Body of pancreas (tissue), 4 donors: Measurements from ENCODE around the gene OTUD3.
A peak's percentile ranks its signal among the peaks of the same experiment; 100 is the strongest.

ENCODE experiments used
- POLR2A ChIP-seq, 3 donors: fragments of 450-650 bp; IDR thresholded peaks; one replicate each; pipeline ENCODE4 v1.6.1; 2016; ENCODE audit warnings: antibody characterized with exemption in 3 of 3, mild to moderate bottlenecking in 2 of 3
- TF ChIP-seq, protein P1 (sequence below), 7 experiments: fragments of 450-650 bp in 4 of 7; fragments of 200-600 bp in 3 of 7; sonication (generic) in 3 of 7; IDR thresholded peaks; one replicate each; pipeline ENCODE4 v1.5.1; 2016 to 2019; ENCODE audit warnings: antibody characterized with exemption in 7 of 7

DNA sequence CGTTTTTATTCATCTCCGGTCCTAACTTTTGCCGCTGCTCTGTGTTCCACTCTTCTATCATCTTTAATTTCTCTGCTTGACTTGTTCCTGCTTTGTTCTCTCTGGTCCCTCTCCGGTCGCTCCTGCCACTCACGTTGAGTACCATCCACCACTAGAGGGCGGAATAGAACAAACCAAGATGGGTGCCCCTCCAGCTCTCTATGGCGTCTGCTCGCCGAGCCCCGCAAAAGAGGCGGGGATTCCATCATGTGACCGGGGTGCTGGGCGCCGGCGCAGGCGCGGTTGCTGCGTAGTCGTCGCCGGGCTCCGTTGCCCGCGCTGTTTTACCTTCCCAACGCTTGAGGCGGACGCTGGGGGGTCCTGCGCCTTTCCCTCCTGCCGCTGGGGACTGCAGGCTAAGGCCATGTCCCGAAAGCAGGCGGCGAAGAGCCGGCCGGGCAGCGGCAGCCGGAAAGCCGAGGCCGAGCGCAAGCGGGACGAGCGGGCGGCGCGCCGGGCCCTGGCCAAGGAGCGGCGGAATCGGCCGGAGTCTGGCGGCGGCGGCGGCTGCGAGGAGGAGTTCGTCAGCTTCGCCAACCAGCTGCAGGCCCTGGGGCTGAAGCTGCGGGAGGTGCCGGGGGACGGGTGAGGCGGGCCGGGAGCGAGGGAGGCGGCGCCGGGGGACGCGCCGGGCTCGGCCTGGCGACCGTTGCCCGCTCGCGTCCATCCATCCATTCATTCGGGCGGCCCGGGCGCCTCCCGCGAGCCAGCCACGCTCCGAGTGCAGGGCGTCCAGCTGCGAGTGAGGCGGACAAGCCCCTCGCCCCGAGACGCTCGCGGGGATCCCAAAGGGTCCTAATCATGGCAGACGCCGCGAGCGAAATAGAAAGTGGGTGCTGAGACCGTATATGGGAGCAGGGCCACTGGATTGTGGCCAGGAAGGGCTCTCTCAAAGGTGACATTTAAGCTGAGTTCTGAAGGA lies at the start of gene OTUD3:
- TF ChIP-seq, protein P1, sequence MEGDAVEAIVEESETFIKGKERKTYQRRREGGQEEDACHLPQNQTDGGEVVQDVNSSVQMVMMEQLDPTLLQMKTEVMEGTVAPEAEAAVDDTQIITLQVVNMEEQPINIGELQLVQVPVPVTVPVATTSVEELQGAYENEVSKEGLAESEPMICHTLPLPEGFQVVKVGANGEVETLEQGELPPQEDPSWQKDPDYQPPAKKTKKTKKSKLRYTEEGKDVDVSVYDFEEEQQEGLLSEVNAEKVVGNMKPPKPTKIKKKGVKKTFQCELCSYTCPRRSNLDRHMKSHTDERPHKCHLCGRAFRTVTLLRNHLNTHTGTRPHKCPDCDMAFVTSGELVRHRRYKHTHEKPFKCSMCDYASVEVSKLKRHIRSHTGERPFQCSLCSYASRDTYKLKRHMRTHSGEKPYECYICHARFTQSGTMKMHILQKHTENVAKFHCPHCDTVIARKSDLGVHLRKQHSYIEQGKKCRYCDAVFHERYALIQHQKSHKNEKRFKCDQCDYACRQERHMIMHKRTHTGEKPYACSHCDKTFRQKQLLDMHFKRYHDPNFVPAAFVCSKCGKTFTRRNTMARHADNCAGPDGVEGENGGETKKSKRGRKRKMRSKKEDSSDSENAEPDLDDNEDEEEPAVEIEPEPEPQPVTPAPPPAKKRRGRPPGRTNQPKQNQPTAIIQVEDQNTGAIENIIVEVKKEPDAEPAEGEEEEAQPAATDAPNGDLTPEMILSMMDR (IDR thresholded peaks at IDR 0.05), result peak; percentile 82 to 98 (median 97)
- peak; percentile 56 to 82 (median 82) for TF ChIP-seq POLR2A (IDR thresholded peaks at IDR 0.05)
